HEK293T (cell line): ENCODE results near the gene SIK2.
"Not testable (repeated sequence)": the region's sequence is repeated elsewhere in the genome, so short reads cannot be mapped to it uniquely, and the experiment has no call there.

ENCODE experiments used
- CTCF ChIA-PET: fragments of 350-600 bp; formaldehyde crosslinking; extraction: SDS; loops from one replicate; lab custom pipeline; 2021; ENCODE audit warnings: antibody characterized with exemption, inconsistent platforms; lab: Yijun Ruan, JAX
- POLR2A ChIA-PET: fragments of 350-600 bp; formaldehyde crosslinking; extraction: SDS; loops from one replicate; lab custom pipeline; 2020; ENCODE audit warnings: antibody characterized with exemption, inconsistent platforms; lab: Yijun Ruan, JAX
- DNase-seq: peaks from one replicate; pipeline ENCODE4 v3.0.0; 2012; ENCODE audit warnings: mixed read lengths; ENCODE audit errors: extremely low spot score
- ARNT ChIP-seq: fragments of 450-650 bp; IDR thresholded peaks from 2 replicates; pipeline ENCODE4 v1.6.1; 2017; ENCODE audit warnings: mild to moderate bottlenecking
- BHLHE40 ChIP-seq: fragments of 450-650 bp; IDR thresholded peaks from 2 replicates; pipeline ENCODE4 v1.6.1; 2016; ENCODE audit warnings: mild to moderate bottlenecking, moderate library complexity, borderline replicate concordance
- CTBP1 ChIP-seq: fragments of 450-650 bp; IDR thresholded peaks from 2 replicates; pipeline ENCODE4 v1.6.1; 2016; ENCODE audit warnings: borderline replicate concordance
- ELF4 ChIP-seq: fragments of 450-650 bp; IDR thresholded peaks from 2 replicates; pipeline ENCODE4 v1.6.1; 2017; ENCODE audit warnings: antibody characterized with exemption
- FOXA1 ChIP-seq: fragments of 450-650 bp; IDR thresholded peaks from 2 replicates; pipeline ENCODE4 v1.6.1; 2016; ENCODE audit warnings: mild to moderate bottlenecking
- FOXK2 ChIP-seq: fragments of 450-650 bp; IDR thresholded peaks from 2 replicates; pipeline ENCODE4 v1.6.1; 2016; ENCODE audit warnings: mild to moderate bottlenecking
- FOXM1 ChIP-seq: fragments of 450-650 bp; IDR thresholded peaks from 2 replicates; pipeline ENCODE4 v1.6.1; 2017; ENCODE audit warnings: mild to moderate bottlenecking, borderline replicate concordance
- HDGF ChIP-seq: fragments of 450-650 bp; IDR thresholded peaks from 2 replicates; pipeline ENCODE4 v1.6.1; 2017; ENCODE audit warnings: antibody characterized with exemption, borderline replicate concordance
- L3MBTL2 ChIP-seq: fragments of 450-650 bp; conservative IDR thresholded peaks from 2 replicates; pipeline ENCODE4 v1.6.1; 2016; ENCODE audit warnings: mild to moderate bottlenecking
- LEF1 ChIP-seq: fragments of 450-650 bp; IDR thresholded peaks from 2 replicates; pipeline ENCODE4 v1.6.1; 2017; ENCODE audit warnings: mild to moderate bottlenecking, borderline replicate concordance
- NFRKB ChIP-seq: fragments of 450-650 bp; IDR thresholded peaks from 2 replicates; pipeline ENCODE4 v1.6.1; 2016; ENCODE audit warnings: mild to moderate bottlenecking, moderate library complexity
- SP1 ChIP-seq: fragments of 450-650 bp; IDR thresholded peaks from 2 replicates; pipeline ENCODE4 v1.6.1; 2017
- SUZ12 ChIP-seq: fragments of 450-650 bp; IDR thresholded peaks from 2 replicates; pipeline ENCODE4 v1.6.1; 2016; ENCODE audit warnings: mild to moderate bottlenecking
- TARDBP ChIP-seq: fragments of 450-650 bp; IDR thresholded peaks from 2 replicates; pipeline ENCODE4 v1.6.1; 2016
- ZNF384 ChIP-seq: fragments of 450-650 bp; IDR thresholded peaks from 2 replicates; pipeline ENCODE4 v1.6.1; 2016
- TF ChIP-seq, protein P1 (sequence below): fragments of 450-650 bp; IDR thresholded peaks from 2 replicates; pipeline ENCODE4 v1.6.1; 2016

Gene SIK2

GRCh38 chr11:111766834-111767142 is 164.5 kb downstream of the SIK2 start:
- CTCF ChIA-PET, result interaction anchor here (0.7 to 3.2 kb wide), 3 partner anchors 10 to 328 kb away, joined by 3 to 13 read pairs (median 10); no protein-coding TSS in a partner anchor
- POLR2A ChIA-PET, result interaction anchor here (1.0 to 1.8 kb wide), 11 partner anchors 10 to 164 kb away, joined by 3 to 7 read pairs (median 4); partner anchors contain the start of gene ALG9
- TF ChIP-seq CTBP1 (no peak), L3MBTL2 (no peak), HDGF (no peak), FOXK2 (no peak), SUZ12 (no peak), LEF1 (no peak), BHLHE40 (no peak), SP1 (no peak), FOXA1 (no peak), ARNT (no peak), ZNF384 (no peak), FOXM1 (no peak), TARDBP (no peak), ELF4 (no peak), NFRKB (no peak)
- TF ChIP-seq, protein P1, sequence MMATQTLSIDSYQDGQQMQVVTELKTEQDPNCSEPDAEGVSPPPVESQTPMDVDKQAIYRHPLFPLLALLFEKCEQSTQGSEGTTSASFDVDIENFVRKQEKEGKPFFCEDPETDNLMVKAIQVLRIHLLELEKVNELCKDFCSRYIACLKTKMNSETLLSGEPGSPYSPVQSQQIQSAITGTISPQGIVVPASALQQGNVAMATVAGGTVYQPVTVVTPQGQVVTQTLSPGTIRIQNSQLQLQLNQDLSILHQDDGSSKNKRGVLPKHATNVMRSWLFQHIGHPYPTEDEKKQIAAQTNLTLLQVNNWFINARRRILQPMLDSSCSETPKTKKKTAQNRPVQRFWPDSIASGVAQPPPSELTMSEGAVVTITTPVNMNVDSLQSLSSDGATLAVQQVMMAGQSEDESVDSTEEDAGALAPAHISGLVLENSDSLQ, result no peak
- DNase-seq, result no peak

- TF ChIP-seq NFRKB, result no peak
- TF ChIP-seq FOXA1, result no peak
- TF ChIP-seq ARNT, result no peak
- no peak for TF ChIP-seq TARDBP
- no peak for TF ChIP-seq HDGF
- ChIA-PET CTCF (interaction anchor here (0.7 kb wide), 1 partner anchor 12 kb away, joined by 3 read pairs; no protein-coding TSS in a partner anchor), POLR2A (no interaction called here)
- DNase-seq, result no peak
Measured at GRCh38 chr11:111770581-111771134, 168.4 kb downstream of the SIK2 start.

DNA sequence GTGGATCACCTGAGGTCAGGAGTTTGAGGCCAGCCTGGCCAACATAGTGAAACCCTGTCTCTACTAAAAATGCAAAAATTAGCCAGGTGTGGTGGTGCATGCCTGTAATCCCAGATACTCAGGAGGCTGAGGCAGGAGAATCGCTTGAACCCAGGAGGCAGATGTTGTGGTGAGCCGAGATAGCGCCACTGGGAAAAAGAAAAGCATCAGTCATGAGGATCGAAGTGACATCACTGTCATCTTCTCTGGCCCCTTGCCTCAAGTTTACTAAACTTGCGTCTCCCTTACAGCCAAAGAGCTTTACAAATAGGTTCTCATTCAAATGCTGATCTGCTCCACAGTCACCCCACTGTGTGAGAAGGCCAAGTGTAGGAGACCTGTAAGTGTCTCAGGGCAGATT is 169.0 kb downstream of the SIK2 start:
- DNase-seq, POLR2A ChIA-PET: not testable (repeated sequence)
- CTCF ChIA-PET, result interaction anchor here (0.7 kb wide), 1 partner anchor 11 kb away, joined by 3 read pairs; no protein-coding TSS in a partner anchor

DNA sequence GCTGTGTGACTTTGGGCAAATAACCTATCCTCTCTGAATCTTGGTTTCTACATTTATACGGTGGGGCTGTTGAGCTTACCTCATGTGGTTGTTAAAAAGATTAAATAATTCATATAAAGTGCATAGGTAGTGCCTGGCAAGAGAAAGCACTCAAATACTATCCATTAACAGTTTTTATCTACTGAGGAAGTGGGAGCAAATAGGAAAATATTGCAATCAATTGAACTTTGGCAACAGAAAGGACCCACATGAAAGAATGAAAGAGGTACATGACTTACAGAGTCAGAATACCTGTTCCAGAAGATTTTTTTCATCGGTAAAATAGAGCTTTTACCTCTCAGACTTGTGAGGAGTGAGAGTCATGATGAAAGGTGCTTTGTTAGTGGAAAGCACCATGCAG is 170.3 kb downstream of the SIK2 start:
- ChIA-PET CTCF (no interaction called here), POLR2A (no interaction called here)
- DNase-seq, result no peak
- TF ChIP-seq HDGF (no peak), ELF4 (no peak), BHLHE40 (no peak), SUZ12 (no peak), L3MBTL2 (no peak)

DNA sequence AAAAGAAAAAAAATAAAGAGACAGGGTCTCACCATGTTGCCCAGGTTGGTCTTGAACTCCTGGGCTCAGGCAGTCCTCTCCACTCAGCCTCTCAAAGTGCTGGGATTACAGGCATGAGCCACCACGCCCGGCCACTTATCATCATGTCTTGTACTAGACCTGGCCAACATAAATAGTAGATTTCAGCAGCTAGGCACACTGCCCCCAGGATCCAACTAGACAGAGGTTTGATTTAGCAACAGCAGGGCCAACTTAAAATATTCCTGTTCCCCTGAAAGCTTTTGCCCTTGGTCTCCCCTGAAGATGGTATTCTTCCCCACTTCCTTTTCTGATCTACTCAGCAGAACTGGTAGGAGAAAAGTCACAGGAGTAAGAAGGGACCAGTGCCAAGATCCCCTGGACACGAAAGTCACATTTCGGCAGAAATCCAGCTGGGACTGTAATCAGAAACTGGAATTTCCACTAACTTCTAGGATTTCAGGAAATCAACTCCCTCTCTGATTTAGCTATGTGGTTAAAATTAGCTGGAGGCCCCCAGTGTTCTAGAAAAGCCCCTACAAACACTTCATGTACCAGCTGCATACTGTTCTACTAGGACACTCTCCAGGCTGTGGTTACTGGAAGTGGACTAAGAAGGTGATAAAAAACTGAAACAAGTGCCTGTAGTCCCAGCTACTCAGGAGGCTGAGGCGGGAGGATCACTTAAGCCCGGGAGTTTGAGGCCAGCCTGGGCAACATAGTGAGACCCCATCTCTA is 172.9 kb downstream of the SIK2 start:
- ChIA-PET CTCF (no interaction called here), POLR2A (no interaction called here)
- TF ChIP-seq FOXM1 (no peak), LEF1 (no peak), L3MBTL2 (no peak), SUZ12 (no peak), FOXK2 (no peak), TARDBP (no peak), ELF4 (no peak), BHLHE40 (no peak), SP1 (no peak), HDGF (no peak), ZNF384 (no peak), NFRKB (no peak), CTBP1 (no peak)
- no peak for DNase-seq

GRCh38 chr11:111776398-111777093 is 174.3 kb downstream of the SIK2 start:
- TF ChIP-seq SUZ12, result no peak
- TF ChIP-seq ARNT, result no peak
- no peak for TF ChIP-seq FOXM1
- TF ChIP-seq, protein P1, result no peak
- no peak for TF ChIP-seq FOXA1
- no peak for TF ChIP-seq LEF1
- TF ChIP-seq HDGF, result no peak
- no peak for TF ChIP-seq TARDBP
- DNase-seq, result no peak
- POLR2A ChIA-PET, result interaction anchor here (1.1 kb wide), 1 partner anchor 10 kb away, joined by 5 read pairs; the partner anchor contains the start of gene PPP2R1B

More at GRCh38 chr11:111776398-111777093, 174.3 kb downstream of the SIK2 start:
- CTCF ChIA-PET, result interaction anchor here (0.6 to 2.3 kb wide), 7 partner anchors 9 to 322 kb away, joined by 3 to 13 read pairs (median 4); partner anchors contain the start of genes PPP2R1B and SIK2
